K562 (cell line): Measurements from ENCODE around the gene BET1L. TPM values are rescaled to one million over a fixed set of nuclear protein-coding genes. Genes with fewer than 3 reads are reported as not detected.
A peak's percentile ranks its signal among the peaks of the same experiment; 100 is the strongest.

Experiments used
- ATAC-seq: fragments of 200-7000 bp; cut with Tn5 transposase; 3 replicates; pipeline ENCODE4 v1.9.1; 2020; ENCODE audit warnings: moderate library complexity
- BruUV-seq: library from RNA; stranded (reverse); fragments of 400-500 nt; replicated peaks from 2 replicates; lab custom pipeline; 2021; lab: Mats Ljungman, UMichigan
- CTCF ChIA-PET: fragments of 300-600 bp; formaldehyde crosslinking; extraction: SDS; loops from one replicate; lab custom pipeline; 2021; ENCODE audit warnings: low intra/inter-chr PET ratio; lab: Yijun Ruan, JAX
- POLR2A ChIA-PET: fragments of 300-600, 350-650 bp; sonication (Branson Sonifier 250); formaldehyde crosslinking; extraction: SDS; loops from one replicate; lab custom pipeline; 2021; ENCODE audit warnings: antibody characterized with exemption, inconsistent platforms; lab: Yijun Ruan, JAX
- DNase-seq, 4 experiments: peaks; one replicate each; pipeline versions ENCODE4 v3.0.0 to v3.0.0-alpha.2; 2011 to 2018; ENCODE audit warnings: low spot score in 3 of 4, mixed read lengths in 3 of 4; ENCODE audit errors: extremely low read depth in 1 of 4
- FAIRE-seq: peaks from 2 replicates; lab custom pipeline; 2011; peaks lifted over from hg19 to GRCh38; lab: Jason Lieb, UNC
- H2AFZ ChIP-seq: 2 replicates; pipeline ENCODE4 v1.6.0; 2011; ENCODE audit warnings: low read depth, low read length, control low read depth, inconsistent platforms
- H3K27ac ChIP-seq: fragments of 200-600 bp; 3 replicates; pipeline ENCODE4 v1.8.0; 2011; ENCODE audit warnings: low read depth, mild to moderate bottlenecking, control low read depth, inconsistent platforms, low read length, moderate library complexity, mixed read lengths; ENCODE audit errors: extremely low read depth
- H3K27me3 ChIP-seq, 2 experiments: fragments of 300-600 bp in 1 of 2; 2 replicates in 1 of 2; 3 replicates in 1 of 2; pipeline versions ENCODE4 v1.6.0 to v1.8.0; 2011; ENCODE audit warnings: inconsistent platforms in 2 of 2, low read length in 2 of 2, mild to moderate bottlenecking in 1 of 2, mixed read lengths in 1 of 2, moderate library complexity in 1 of 2; ENCODE audit not compliant: control insufficient read depth in 2 of 2, insufficient read depth in 2 of 2
- H3K36me3 ChIP-seq: fragments of 300-600 bp; 3 replicates; pipeline ENCODE4 v1.8.0; 2011; ENCODE audit warnings: mild to moderate bottlenecking, low read length, inconsistent platforms; ENCODE audit not compliant: control insufficient read depth, insufficient read depth
- H3K4me1 ChIP-seq, 2 experiments: fragments of 200-600 bp in 1 of 2; replicated peaks in 1 of 2; 2 replicates in 1 of 2; 3 replicates in 1 of 2; pipeline versions ENCODE4 v1.5.1 to v1.8.0; 2011; ENCODE audit warnings: inconsistent platforms in 2 of 2, low read length in 2 of 2, mild to moderate bottlenecking in 1 of 2, mixed read lengths in 1 of 2, moderate library complexity in 1 of 2; ENCODE audit not compliant: control insufficient read depth in 2 of 2, insufficient read depth in 2 of 2
- H3K4me2 ChIP-seq: 2 replicates; pipeline ENCODE4 v1.6.1; 2011; ENCODE audit warnings: low read length, control low read depth, inconsistent platforms, mixed read lengths; ENCODE audit not compliant: insufficient read depth
- H3K4me3 ChIP-seq: fragments of 200-600 bp; sonication (generic), shearing (Covaris generic); 2 replicates; pipeline ENCODE4 v1.5.1; 2016; ENCODE audit warnings: control low read depth, inconsistent platforms
- H3K79me2 ChIP-seq: fragments of 200-600 bp; 3 replicates; pipeline ENCODE4 v1.8.0; 2011; ENCODE audit warnings: low read length, inconsistent platforms; ENCODE audit not compliant: control insufficient read depth, insufficient read depth
- H3K9ac ChIP-seq, 2 experiments: 2 replicates each; pipeline versions ENCODE4 v1.6.0 to v1.6.1; 2011; ENCODE audit warnings: low read depth in 2 of 2, low read length in 2 of 2, control low read depth in 1 of 2, inconsistent platforms in 1 of 2, mild to moderate bottlenecking in 1 of 2, mixed read lengths in 1 of 2; ENCODE audit not compliant: insufficient read depth in 1 of 2
- H3K9me1 ChIP-seq: one replicate; pipeline ENCODE4 v1.6.0; 2011; ENCODE audit warnings: inconsistent platforms, mild to moderate bottlenecking, low read length, moderate library complexity; ENCODE audit not compliant: control insufficient read depth, insufficient read depth
- H3K9me3 ChIP-seq: replicated peaks from 2 replicates; pipeline ENCODE4 v1.5.1; 2011; ENCODE audit warnings: low read depth, low read length, inconsistent platforms; ENCODE audit not compliant: control insufficient read depth, insufficient read depth
- H4K20me1 ChIP-seq: replicated peaks from 2 replicates; pipeline ENCODE4 v1.6.1; 2011; ENCODE audit warnings: low read length, inconsistent platforms, mixed read lengths; ENCODE audit not compliant: control insufficient read depth, insufficient read depth
- ATF4 ChIP-seq: fragments of 450-650 bp; formaldehyde crosslinking; IDR thresholded peaks from 2 replicates; pipeline ENCODE4 v1.4.0; 2022; ENCODE audit warnings: mild to moderate bottlenecking, moderate library complexity
- ATF6 ChIP-seq: sonication (generic); formaldehyde crosslinking; IDR thresholded peaks from 2 replicates; pipeline ENCODE4 v1.4.0; 2020; ENCODE audit warnings: mild to moderate bottlenecking, missing genetic modification reagents
- DEAF1 ChIP-seq: fragments of 450-650 bp; formaldehyde crosslinking; IDR thresholded peaks from 2 replicates; pipeline ENCODE4 v1.4.0; 2020; ENCODE audit warnings: mild to moderate bottlenecking, moderate library complexity
- HDGF ChIP-seq: fragments of 450-650 bp; IDR thresholded peaks from 2 replicates; pipeline ENCODE4 v1.6.1; 2016
- JUND ChIP-seq, 2 experiments: IDR thresholded peaks; 2 replicates in 1 of 2; 3 replicates in 1 of 2; pipeline ENCODE4 v1.6.1; 2011; ENCODE audit warnings: borderline replicate concordance in 2 of 2, low read depth in 2 of 2, low read length in 2 of 2, improper control_type of control experiment in 1 of 2, missing biosample characterization in 1 of 2, missing genetic modification characterization in 1 of 2, missing genetic modification reagents in 1 of 2
- PPARD ChIP-seq: fragments of 250-450 bp; sonication (Bioruptor Pico); IDR thresholded peaks from 2 replicates; pipeline ENCODE4 v1.8.0; 2022; ENCODE audit warnings: inconsistent platforms, mild to moderate bottlenecking, moderate library complexity
- XRCC5 ChIP-seq: fragments of 200-400 bp; formaldehyde crosslinking; IDR thresholded peaks from 2 replicates; pipeline ENCODE4 v1.6.1; 2017; ENCODE audit warnings: low read depth, mild to moderate bottlenecking, low read length
- ZNF224 ChIP-seq: sonication (generic); formaldehyde crosslinking; IDR thresholded peaks from 2 replicates; pipeline ENCODE4 v1.8.0; 2022; ENCODE audit warnings: mild to moderate bottlenecking, missing genetic modification reagents
- ZNF347 ChIP-seq: fragments of 450-650 bp; formaldehyde crosslinking; IDR thresholded peaks from 2 replicates; pipeline ENCODE4 v1.4.0; 2020; ENCODE audit warnings: low read depth, mild to moderate bottlenecking, moderate library complexity
- ZNF717 ChIP-seq: fragments of 250-450 bp; sonication (Bioruptor Pico); IDR thresholded peaks from 2 replicates; pipeline ENCODE4 v1.5.0; 2021
- WGBS: fragments of 100-300 bp; shearing (Covaris generic); methylation state at CpG from one replicate; pipeline ENCODE4 v1.1.6; 2016; ENCODE audit warnings: low coverage, mixed read lengths; ENCODE audit not compliant: insufficient coverage; ENCODE audit errors: missing lambda C conversion rate; 5-methylcytosine and 5-hydroxymethylcytosine counted together
- in situ Hi-C: fragments of 300-500 bp; cut with MboI; formaldehyde crosslinking; loops from 4 replicates; pipeline ENCODE4 v1.15.0; 2018; ENCODE audit warnings: inconsistent platforms, mixed read lengths
- intact Hi-C: fragments of 100-400 bp; cut with micrococcal nuclease; formaldehyde crosslinking; loops from 2 replicates; pipeline ENCODE4 v1.14.2; 2022
- polyA plus RNA-seq, 8 experiments: library from polyadenylated mRNA; depleted of rRNA in 4 of 8; stranded (reverse) in 5 of 8; unstranded in 3 of 8; fragments of >200 nt; fragmentation: Nextera tagmentation in 2 of 8; fragmentation: Illumina TruSeq in 1 of 8; extraction: Ambion mirVana in 2 of 8; extraction: Trizol in 1 of 8; gene quantifications; 2 replicates each; pipeline versions ENCODE4 v1.2.1 to v1.2.3, GENCODE V29; 2011 to 2014; ENCODE audit warnings: inconsistent platforms in 1 of 8, missing spikeins in 1 of 8
- total RNA-seq, 7 experiments: library from RNA; depleted of rRNA in 6 of 7; stranded (reverse); fragments of >200 nt in 6 of 7; fragmentation: Illumina TruSeq in 2 of 7; extraction: Trizol in 2 of 7; gene quantifications; 2 replicates each; pipeline versions ENCODE4 v1.2.1 to v1.2.3, GENCODE V29; 2011 to 2021; ENCODE audit warnings: low replicate concordance in 1 of 7
- TF ChIP-seq, protein P1 (sequence below): fragments of 450-650 bp; IDR thresholded peaks from 2 replicates; pipeline ENCODE4 v1.6.1; 2017; ENCODE audit warnings: antibody characterized with exemption

BET1L gene
- total and polyA plus RNA-seq, 9 of the 15 experiments (the other 6 are each of a cell fraction or from before 2014, with no cell fraction given) = 9.9 to 69.1 (median 19.9) TPM

DNA sequence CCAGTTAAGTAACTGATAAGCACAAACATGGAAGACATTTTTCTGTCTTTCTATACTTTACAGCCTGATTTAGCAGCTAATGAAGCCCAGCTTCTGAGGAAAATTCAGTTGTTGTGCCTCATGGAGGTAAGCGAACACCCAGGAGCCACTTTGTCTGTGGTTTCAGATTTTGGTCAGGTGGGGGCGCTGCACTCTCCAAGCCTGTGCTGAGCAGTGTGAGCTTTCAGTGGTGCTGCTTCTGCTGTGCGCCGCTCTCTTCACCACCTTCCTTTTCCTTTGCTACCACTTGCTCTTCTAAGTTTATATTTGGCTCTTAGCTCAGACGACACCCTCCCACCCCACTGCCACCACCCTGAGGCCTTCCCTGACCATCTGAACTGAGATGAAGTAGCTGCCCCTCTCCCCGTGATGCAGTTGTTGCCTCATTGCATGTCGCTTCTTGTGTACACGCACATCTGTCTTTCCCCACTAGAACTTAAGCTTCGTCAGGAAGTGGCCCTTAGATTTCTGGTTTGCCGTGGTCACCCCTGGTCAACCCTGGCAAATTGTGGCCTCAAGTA is 43.6 kb upstream of the BET1L start (continued):
- TF ChIP-seq JUND (IDR thresholded peaks at IDR 0.05; ENCODE audit: borderline replicate concordance, low read depth, low read length) = peak; percentile 14; the same call in 1 of the 2 replicates
- no peak for TF ChIP-seq JUND (tag; IDR thresholded peaks at IDR 0.05; ENCODE audit: borderline replicate concordance, low read depth, low read length)
- TF ChIP-seq DEAF1 (CRISPR knock-in tag) = peak; percentile 44
- 0 out of 2 replicates have a peak, but pooled peaks have one; percentile 62 for TF ChIP-seq XRCC5
- TF ChIP-seq HDGF = peak; percentile 90; the same call in 1 of the 2 replicates

- Histone ChIP-seq H4K20me1 (no peaks in the 10 kb centered on the region), H2AFZ (no peak overlapping the region), H3K9ac (no peak overlapping the region), H3K4me1 (no peaks in the 10 kb centered on the region), H3K79me2 (no peaks in the 10 kb centered on the region), H3K9me3 (no peaks in the 10 kb centered on the region), H3K9me1 (no peaks in the 10 kb centered on the region), H3K4me3 (no peak overlapping the region), H3K4me2 (no peak overlapping the region), H3K27ac (no peak overlapping the region), H3K27me3 (no peaks in the 10 kb centered on the region), H3K36me3 (peaks cover 86% of the 10 kb centered on the region)
- no TSS peak for BruUV-seq
- ATAC-seq (peak; percentile 11; the same call in 2 of the 3 replicates), DNase-seq (no peak), FAIRE-seq (no peak)
- intact Hi-C loops = no loop called here
- ChIA-PET CTCF (interaction anchor here (0.6 to 1.1 kb wide), 2 partner anchors 40 to 111 kb away, joined by 3 read pairs; no protein-coding TSS in a partner anchor), POLR2A (interaction anchor here (0.6 to 2.0 kb wide), 11 partner anchors 10 to 216 kb away, joined by 3 to 9 read pairs (median 3); partner anchors contain the start of genes BET1L, PSMD13 and RIC8A)
- 85% methylated on average over 5 of the region's 5 CpGs for WGBS
- in situ Hi-C loops = loop anchor here (5.0 kb wide), 1 partner anchor 107 kb away; no protein-coding TSS in a partner anchor
- TF ChIP-seq ZNF347 = no peak
- no peak for TF ChIP-seq PPARD
- no peak for TF ChIP-seq DEAF1 (CRISPR knock-in tag)
- TF ChIP-seq ZNF717 (CRISPR knock-in tag) = no peak
- TF ChIP-seq ATF4 (CRISPR knock-in tag) = no peak
- no peak for TF ChIP-seq ATF6 (CRISPR knock-in tag)
- TF ChIP-seq, protein P1, sequence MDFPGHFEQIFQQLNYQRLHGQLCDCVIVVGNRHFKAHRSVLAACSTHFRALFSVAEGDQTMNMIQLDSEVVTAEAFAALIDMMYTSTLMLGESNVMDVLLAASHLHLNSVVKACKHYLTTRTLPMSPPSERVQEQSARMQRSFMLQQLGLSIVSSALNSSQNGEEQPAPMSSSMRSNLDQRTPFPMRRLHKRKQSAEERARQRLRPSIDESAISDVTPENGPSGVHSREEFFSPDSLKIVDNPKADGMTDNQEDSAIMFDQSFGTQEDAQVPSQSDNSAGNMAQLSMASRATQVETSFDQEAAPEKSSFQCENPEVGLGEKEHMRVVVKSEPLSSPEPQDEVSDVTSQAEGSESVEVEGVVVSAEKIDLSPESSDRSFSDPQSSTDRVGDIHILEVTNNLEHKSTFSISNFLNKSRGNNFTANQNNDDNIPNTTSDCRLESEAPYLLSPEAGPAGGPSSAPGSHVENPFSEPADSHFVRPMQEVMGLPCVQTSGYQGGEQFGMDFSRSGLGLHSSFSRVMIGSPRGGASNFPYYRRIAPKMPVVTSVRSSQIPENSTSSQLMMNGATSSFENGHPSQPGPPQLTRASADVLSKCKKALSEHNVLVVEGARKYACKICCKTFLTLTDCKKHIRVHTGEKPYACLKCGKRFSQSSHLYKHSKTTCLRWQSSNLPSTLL = no peak
- TF ChIP-seq ZNF224 = no peak
Observed at GRCh38 chr11:250274-250673, 43.1 kb upstream of the BET1L start.
